Liver (tissue), 9 donors: ENCODE results near the gene GHR. TPM values are rescaled to one million over a fixed set of nuclear protein-coding genes. Genes with fewer than 3 reads are reported as not detected.

Source experiments
- DNase-seq: peaks from one replicate; pipeline ENCODE4 v3.0.0-alpha.2; 2017; ENCODE audit warnings: low spot score
- H3K27ac ChIP-seq, 2 donors: one replicate each; pipeline ENCODE4 v1.7.0; 2013; ENCODE audit warnings: inconsistent platforms in 2 of 2, low read length in 2 of 2, control low read depth in 1 of 2, low read depth in 1 of 2, mild to moderate bottlenecking in 1 of 2
- H3K27me3 ChIP-seq, 4 donors: one replicate each; pipeline versions ENCODE4 v1.6.1 to v1.7.0; 2013; ENCODE audit warnings: low read length in 3 of 4, inconsistent platforms in 1 of 4, mild to moderate bottlenecking in 1 of 4, moderate library complexity in 1 of 4; ENCODE audit not compliant: control insufficient read depth in 4 of 4, insufficient read depth in 4 of 4
- H3K36me3 ChIP-seq, 4 donors: one replicate each; pipeline versions ENCODE4 v1.6.1 to v1.7.0; 2013; ENCODE audit warnings: low read length in 3 of 4, mild to moderate bottlenecking in 3 of 4, low read depth in 1 of 4, moderate library complexity in 1 of 4; ENCODE audit not compliant: control insufficient read depth in 4 of 4, insufficient read depth in 3 of 4
- H3K4me1 ChIP-seq, 4 donors: one replicate each; pipeline versions ENCODE4 v1.6.1 to v1.7.0; 2013; ENCODE audit warnings: low read length in 3 of 4, mild to moderate bottlenecking in 3 of 4, moderate library complexity in 1 of 4; ENCODE audit not compliant: control insufficient read depth in 4 of 4, insufficient read depth in 4 of 4
- H3K4me3 ChIP-seq, 3 donors: one replicate each; pipeline versions ENCODE4 v1.6.1 to v1.7.0; 2013; ENCODE audit warnings: low read length in 3 of 3, control low read depth in 1 of 3, low read depth in 1 of 3, mild to moderate bottlenecking in 1 of 3
- H3K9ac ChIP-seq, 2 donors: one replicate each; pipeline ENCODE4 v1.7.0; 2013; ENCODE audit warnings: low read length in 2 of 2, mild to moderate bottlenecking in 2 of 2, moderate library complexity in 2 of 2, control low read depth in 1 of 2, low read depth in 1 of 2
- H3K9me3 ChIP-seq, 4 donors: one replicate each; pipeline versions ENCODE4 v1.6.1 to v1.7.0; 2013; ENCODE audit warnings: low read length in 3 of 4; ENCODE audit not compliant: control insufficient read depth in 4 of 4
- ATF3 ChIP-seq: IDR thresholded peaks from 2 replicates; pipeline ENCODE4 v1.6.1; 2016; ENCODE audit warnings: antibody characterized with exemption
- CTCF ChIP-seq: fragments of 150-350 bp; IDR thresholded peaks from 2 replicates; pipeline ENCODE4 v1.5.1; 2017; ENCODE audit warnings: improper control_type of control experiment, low read depth, low read length; ENCODE audit not compliant: missing input control
- EGR1 ChIP-seq, 2 donors: IDR thresholded peaks; 2 replicates each; pipeline ENCODE4 v1.6.1; 2016 to 2018; ENCODE audit warnings: antibody characterized with exemption in 2 of 2, low read depth in 2 of 2
- FOXA1 ChIP-seq: IDR thresholded peaks from 2 replicates; pipeline ENCODE4 v1.6.1; 2016; ENCODE audit warnings: antibody characterized with exemption
- FOXA2 ChIP-seq: IDR thresholded peaks from 2 replicates; pipeline ENCODE4 v1.6.1; 2016; ENCODE audit warnings: antibody characterized with exemption
- GABPA ChIP-seq, 2 donors: IDR thresholded peaks in 1 of 2; conservative IDR thresholded peaks in 1 of 2; 2 replicates each; pipeline ENCODE4 v1.6.1; 2016; ENCODE audit warnings: antibody characterized with exemption in 2 of 2, mild to moderate bottlenecking in 1 of 2, moderate library complexity in 1 of 2
- HNF4A ChIP-seq, 2 donors: conservative IDR thresholded peaks; 2 replicates each; pipeline ENCODE4 v1.6.1; 2016; ENCODE audit warnings: antibody characterized with exemption in 2 of 2, mild to moderate bottlenecking in 2 of 2
- HNF4G ChIP-seq: IDR thresholded peaks from 2 replicates; pipeline ENCODE4 v1.6.1; 2016; ENCODE audit warnings: antibody characterized with exemption
- JUND ChIP-seq, 2 donors: IDR thresholded peaks; 2 replicates each; pipeline ENCODE4 v1.6.1; 2016; ENCODE audit warnings: antibody characterized with exemption in 2 of 2
- MAX ChIP-seq: IDR thresholded peaks from 2 replicates; pipeline ENCODE4 v1.6.1; 2016; ENCODE audit warnings: antibody characterized with exemption
- NR2F2 ChIP-seq: IDR thresholded peaks from 2 replicates; pipeline ENCODE4 v1.6.1; 2016; ENCODE audit warnings: antibody characterized with exemption
- RAD21 ChIP-seq, 2 donors: IDR thresholded peaks; 2 replicates each; pipeline ENCODE4 v1.6.1; 2016; ENCODE audit warnings: antibody characterized with exemption in 2 of 2, mild to moderate bottlenecking in 2 of 2
- REST ChIP-seq: IDR thresholded peaks from 2 replicates; pipeline ENCODE4 v1.6.1; 2016; ENCODE audit warnings: antibody characterized with exemption, mild to moderate bottlenecking
- RXRA ChIP-seq, 2 donors: IDR thresholded peaks; 2 replicates each; pipeline ENCODE4 v1.6.1; 2017 to 2018; ENCODE audit warnings: antibody characterized with exemption in 2 of 2, mild to moderate bottlenecking in 1 of 2
- SP1 ChIP-seq: IDR thresholded peaks from 2 replicates; pipeline ENCODE4 v1.6.1; 2018; ENCODE audit warnings: antibody characterized with exemption, mild to moderate bottlenecking
- YY1 ChIP-seq: IDR thresholded peaks from 2 replicates; pipeline ENCODE4 v1.6.1; 2016; ENCODE audit warnings: antibody characterized with exemption, mild to moderate bottlenecking
- WGBS: extraction: QIAGEN DNeasy Blood & Tissue Kit; methylation state at CpG from one replicate; pipeline ENCODE4 v1.1.7; 2013; 5-methylcytosine and 5-hydroxymethylcytosine counted together
- polyA plus RNA-seq, 2 donors: library from polyadenylated mRNA; stranded (reverse) in 1 of 2; unstranded in 1 of 2; fragments of 200-250 nt in 1 of 2; fragments of >200 nt in 1 of 2; fragmentation: Nextera tagmentation in 1 of 2; extraction: Ambion mirVana in 1 of 2; gene quantifications; one replicate each; pipeline versions ENCODE4 v1.2.1 to v1.2.3, GENCODE V29; 2013 to 2015
- total RNA-seq, 2 donors: library from RNA; depleted of rRNA; stranded (reverse); fragments of >200 nt; gene quantifications; one replicate each; pipeline ENCODE4 v1.2.3, GENCODE V29; 2014
- TF ChIP-seq, protein P1 (sequence below): IDR thresholded peaks from 2 replicates; pipeline ENCODE4 v1.6.1; 2016; ENCODE audit warnings: antibody characterized with exemption
- donor health status: healthy.
- donor health status: healthy.
- donor health status: healthy.
- donor health status: healthy.
- donor health status: healthy.

The GHR gene
- total and polyA plus RNA-seq, 4 donors: 6.6 to 104 (median 20.9) TPM

DNA sequence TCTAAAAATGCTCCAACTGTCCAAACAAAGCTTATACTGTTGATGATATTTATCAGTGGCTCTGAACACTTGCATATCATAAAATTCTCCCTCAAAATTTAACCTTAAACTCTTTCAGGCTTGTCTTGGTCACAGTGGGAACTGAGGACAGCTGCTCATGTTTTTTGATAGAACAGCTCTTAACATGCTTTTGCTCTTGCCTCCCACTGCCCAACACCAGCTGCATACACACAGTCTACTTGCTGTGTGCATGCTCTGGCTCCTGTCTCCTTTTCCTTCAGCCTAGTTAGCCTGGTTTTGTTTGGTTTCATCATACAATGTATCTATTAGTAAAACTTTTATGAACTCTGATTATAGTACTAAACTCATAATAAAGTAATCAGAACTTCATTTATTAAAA, 64.6 kb downstream of the GHR start:
- no peak overlapping the region for H3K4me3 ChIP-seq
- DNase-seq: no peak
- no peak for TF ChIP-seq RXRA (IDR thresholded peaks at IDR 0.05)
- no peaks in the 10 kb centered on the region for H3K9me3 ChIP-seq
- H3K27ac ChIP-seq: no peak overlapping the region
- peaks cover 0 to 8% (median 0%) of the 10 kb centered on the region in 4 donors for H3K36me3 ChIP-seq
- no peak overlapping the region for H3K9ac ChIP-seq
- H3K4me1 ChIP-seq: peaks cover 0 to 9% (median 2%) of the 10 kb centered on the region in 4 donors
- no peaks in the 10 kb centered on the region for H3K27me3 ChIP-seq

DNA sequence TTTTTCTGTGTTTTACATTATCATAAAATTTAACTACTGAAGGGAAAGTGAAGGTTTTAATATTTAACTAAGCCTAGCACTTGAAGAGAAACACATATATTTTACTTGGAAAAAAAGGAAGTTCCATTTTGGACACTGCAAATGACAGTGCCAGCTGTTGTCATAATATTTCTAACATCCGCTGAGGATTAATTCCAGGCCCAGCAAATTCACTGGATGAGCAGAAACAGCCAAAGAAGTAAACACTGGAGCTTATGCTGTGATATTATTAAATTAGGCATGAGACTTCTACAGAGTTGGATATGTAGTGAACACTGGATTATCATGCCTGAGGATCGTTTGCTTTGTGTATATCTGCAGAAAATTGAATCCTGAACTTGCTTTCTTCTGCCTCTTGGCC, 67.6 kb downstream of the GHR start:
- no peak overlapping the region for H3K9ac ChIP-seq

More for the DNA sequence above, 67.6 kb downstream of the GHR start:
- H3K4me1 ChIP-seq: peaks cover 0 to 2% (median under 1%) of the 10 kb centered on the region in 4 donors
- WGBS: 78% methylated on average over 2 of the region's 2 CpGs
- H3K36me3 ChIP-seq: peaks cover 0 to 6% (median 0%) of the 10 kb centered on the region in 4 donors
- H3K9me3 ChIP-seq: no peaks in the 10 kb centered on the region
- no peak overlapping the region for H3K27ac ChIP-seq
- TF ChIP-seq GABPA (IDR thresholded peaks at IDR 0.05 in 1 of 2, conservative IDR thresholded peaks at IDR 0.05 in 1 of 2) (no peak), YY1 (no peak), HNF4G (no peak), FOXA2 (no peak), EGR1 (IDR thresholded peaks at IDR 0.05; ENCODE audit: low read depth in 2 of 2) (no peak), REST (no peak), SP1 (no peak), ATF3 (no peak), RAD21 (IDR thresholded peaks at IDR 0.05) (no peak), JUND (IDR thresholded peaks at IDR 0.05) (no peak), FOXA1 (no peak), CTCF (no peak), NR2F2 (no peak), MAX (no peak), RXRA (IDR thresholded peaks at IDR 0.05) (no peak), HNF4A (conservative IDR thresholded peaks at IDR 0.05) (no peak)
- TF ChIP-seq, protein P1, sequence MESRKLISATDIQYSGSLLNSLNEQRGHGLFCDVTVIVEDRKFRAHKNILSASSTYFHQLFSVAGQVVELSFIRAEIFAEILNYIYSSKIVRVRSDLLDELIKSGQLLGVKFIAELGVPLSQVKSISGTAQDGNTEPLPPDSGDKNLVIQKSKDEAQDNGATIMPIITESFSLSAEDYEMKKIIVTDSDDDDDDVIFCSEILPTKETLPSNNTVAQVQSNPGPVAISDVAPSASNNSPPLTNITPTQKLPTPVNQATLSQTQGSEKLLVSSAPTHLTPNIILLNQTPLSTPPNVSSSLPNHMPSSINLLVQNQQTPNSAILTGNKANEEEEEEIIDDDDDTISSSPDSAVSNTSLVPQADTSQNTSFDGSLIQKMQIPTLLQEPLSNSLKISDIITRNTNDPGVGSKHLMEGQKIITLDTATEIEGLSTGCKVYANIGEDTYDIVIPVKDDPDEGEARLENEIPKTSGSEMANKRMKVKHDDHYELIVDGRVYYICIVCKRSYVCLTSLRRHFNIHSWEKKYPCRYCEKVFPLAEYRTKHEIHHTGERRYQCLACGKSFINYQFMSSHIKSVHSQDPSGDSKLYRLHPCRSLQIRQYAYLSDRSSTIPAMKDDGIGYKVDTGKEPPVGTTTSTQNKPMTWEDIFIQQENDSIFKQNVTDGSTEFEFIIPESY: no peak
- no peak overlapping the region for H3K4me3 ChIP-seq
- H3K27me3 ChIP-seq: no peaks in the 10 kb centered on the region
- DNase-seq: no peak
